GM12801 (cell line): ENCODE measurements around the gene PSRC1.

ENCODE experiments used
- TF ChIP-seq, protein P1 (sequence below): IDR thresholded peaks from one replicate; pipeline ENCODE4 v1.5.1; 2011; ENCODE audit warnings: control low read depth; ENCODE audit not compliant: insufficient read length; ENCODE audit errors: extremely low read depth

Gene PSRC1

DNA sequence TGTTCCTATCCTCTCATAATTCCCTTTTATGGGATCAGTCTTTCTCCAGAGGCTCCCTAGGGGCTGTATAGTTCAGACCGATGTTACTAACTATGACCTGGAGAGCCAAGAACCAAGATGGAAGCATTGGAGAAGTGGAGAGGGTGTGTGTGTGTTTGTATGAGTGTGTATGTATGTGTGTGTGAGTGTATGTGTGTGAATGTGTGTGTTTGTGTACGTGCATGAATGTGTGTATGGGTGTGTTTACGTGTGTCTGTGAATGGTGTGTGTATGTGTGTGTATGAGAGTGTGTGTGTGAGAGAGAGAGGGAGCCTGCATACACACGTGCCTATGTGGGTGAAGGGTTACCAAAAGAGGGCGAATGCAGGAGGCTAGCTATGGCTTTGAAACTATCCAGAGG, 18.9 kb upstream of the PSRC1 start:
- TF ChIP-seq, protein P1, sequence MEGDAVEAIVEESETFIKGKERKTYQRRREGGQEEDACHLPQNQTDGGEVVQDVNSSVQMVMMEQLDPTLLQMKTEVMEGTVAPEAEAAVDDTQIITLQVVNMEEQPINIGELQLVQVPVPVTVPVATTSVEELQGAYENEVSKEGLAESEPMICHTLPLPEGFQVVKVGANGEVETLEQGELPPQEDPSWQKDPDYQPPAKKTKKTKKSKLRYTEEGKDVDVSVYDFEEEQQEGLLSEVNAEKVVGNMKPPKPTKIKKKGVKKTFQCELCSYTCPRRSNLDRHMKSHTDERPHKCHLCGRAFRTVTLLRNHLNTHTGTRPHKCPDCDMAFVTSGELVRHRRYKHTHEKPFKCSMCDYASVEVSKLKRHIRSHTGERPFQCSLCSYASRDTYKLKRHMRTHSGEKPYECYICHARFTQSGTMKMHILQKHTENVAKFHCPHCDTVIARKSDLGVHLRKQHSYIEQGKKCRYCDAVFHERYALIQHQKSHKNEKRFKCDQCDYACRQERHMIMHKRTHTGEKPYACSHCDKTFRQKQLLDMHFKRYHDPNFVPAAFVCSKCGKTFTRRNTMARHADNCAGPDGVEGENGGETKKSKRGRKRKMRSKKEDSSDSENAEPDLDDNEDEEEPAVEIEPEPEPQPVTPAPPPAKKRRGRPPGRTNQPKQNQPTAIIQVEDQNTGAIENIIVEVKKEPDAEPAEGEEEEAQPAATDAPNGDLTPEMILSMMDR, result no peak

GRCh38 chr1:109300650-109301151, 17.8 kb upstream of the PSRC1 start:
- TF ChIP-seq, protein P1, result no peak

DNA sequence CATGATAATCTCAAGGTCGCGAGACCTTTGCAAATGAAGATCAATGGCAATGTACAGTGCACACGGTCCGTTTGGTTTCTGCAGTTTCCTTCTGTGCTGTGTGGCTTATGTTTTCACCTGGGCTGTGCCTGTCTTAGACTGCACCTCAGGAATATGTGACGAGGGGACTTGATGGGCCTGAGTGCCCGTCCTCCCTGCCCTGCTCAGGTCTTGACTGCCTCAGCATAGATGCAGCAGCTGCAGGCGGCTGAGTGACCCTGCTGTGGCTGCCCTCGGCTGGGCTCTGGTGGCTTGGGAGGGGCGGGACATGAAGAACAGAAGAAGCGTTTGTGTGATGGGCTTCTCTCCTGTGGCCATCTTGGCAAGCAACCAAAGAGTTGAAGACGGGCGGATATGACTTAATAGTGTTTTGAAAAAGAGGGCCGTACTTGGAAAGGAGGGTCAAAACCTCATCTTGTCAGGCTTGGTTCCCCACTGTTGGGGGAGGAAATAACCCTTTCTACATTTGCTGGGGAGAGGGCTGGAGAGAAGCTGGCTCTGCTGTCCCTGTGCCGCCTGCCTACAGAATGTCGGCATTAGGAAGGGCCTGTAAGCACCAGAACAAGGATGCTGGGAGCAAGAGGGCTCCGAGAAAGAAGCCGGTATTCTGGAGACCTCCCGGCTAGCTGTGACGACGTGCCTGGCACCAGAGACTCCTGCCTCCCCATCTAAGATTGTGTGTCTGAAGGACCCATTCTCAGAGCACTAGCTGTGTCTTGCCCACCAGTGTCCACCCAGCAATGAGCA, 16.8 kb upstream of the PSRC1 start:
- TF ChIP-seq, protein P1, result no peak

DNA sequence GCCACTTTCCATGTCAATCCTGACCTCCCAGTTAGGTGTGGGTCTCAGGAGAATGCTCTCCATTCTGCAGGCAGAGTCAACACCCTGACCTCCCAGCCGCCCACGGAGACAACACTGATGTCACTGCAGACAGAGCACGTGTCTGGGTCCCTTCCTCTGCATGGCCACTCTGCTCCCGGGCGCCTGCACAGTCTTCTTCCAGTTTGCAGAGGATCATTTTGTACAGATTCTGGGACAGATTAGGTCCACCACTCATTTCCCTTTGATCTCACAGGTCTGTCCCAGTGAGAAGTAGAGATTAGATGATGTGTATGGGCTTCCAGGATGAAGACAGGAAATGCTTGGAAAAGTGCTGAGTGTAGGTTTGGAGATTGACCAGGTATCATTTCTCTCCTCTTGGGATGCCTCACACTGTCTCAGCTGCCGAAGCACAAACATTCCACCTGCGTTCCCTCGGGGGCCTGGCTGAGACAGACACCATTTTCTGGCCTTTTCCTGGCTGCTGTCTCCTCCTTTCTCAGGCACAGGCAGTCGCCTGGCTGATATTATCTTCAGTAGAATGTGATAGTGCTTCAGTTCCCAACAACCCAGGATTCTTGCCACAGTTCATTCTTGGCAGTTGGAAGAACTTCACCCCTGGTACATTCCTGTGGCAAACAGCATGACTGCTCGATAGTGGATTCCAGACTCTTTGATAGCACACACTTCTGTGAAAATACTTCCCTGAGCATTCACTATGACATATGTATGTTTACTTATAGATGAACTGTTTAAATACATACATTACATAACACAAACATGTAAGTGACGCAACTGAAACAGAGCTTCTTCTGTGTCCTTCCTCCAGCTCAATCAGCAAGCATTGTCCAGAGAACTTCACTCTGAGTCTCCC, 16.0 kb upstream of the PSRC1 start:
- TF ChIP-seq, protein P1, result no peak

GRCh38 chr1:109296782-109297181, 13.8 kb upstream of the PSRC1 start:
- TF ChIP-seq, protein P1, result no peak

- TF ChIP-seq, protein P1, result no peak
Measured at GRCh38 chr1:109295712-109296415, 12.9 kb upstream of the PSRC1 start.

DNA sequence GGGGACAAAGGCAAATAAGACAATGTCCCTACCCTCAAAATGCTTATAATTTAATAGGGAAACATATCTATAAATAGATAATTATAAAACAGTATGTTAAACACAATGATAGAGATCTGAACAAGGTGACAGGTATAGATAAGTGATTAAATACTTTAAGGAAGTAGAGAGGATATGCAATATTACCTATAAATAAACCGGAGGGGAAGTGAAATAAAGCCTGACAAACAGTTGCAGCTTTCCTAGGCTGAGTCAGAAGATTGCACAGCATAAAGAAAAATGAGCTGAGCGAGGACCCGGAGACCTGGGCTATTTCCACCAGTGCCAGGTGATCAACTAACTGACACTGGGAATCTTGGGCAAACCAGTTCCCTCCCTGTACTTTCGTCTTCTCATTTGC, 11.5 kb upstream of the PSRC1 start:
- TF ChIP-seq, protein P1, result no peak
